GM18508 (cell line): ENCODE results near the gene RACGAP1.

Experiments used
- ATAC-seq: cut with Tn5 transposase; IDR thresholded peaks from one replicate; pipeline ENCODE4 v1.9.1; 2021; ENCODE audit warnings: moderate number of reproducible peaks; ENCODE audit not compliant: insufficient read depth, unreplicated experiment

Gene RACGAP1

DNA sequence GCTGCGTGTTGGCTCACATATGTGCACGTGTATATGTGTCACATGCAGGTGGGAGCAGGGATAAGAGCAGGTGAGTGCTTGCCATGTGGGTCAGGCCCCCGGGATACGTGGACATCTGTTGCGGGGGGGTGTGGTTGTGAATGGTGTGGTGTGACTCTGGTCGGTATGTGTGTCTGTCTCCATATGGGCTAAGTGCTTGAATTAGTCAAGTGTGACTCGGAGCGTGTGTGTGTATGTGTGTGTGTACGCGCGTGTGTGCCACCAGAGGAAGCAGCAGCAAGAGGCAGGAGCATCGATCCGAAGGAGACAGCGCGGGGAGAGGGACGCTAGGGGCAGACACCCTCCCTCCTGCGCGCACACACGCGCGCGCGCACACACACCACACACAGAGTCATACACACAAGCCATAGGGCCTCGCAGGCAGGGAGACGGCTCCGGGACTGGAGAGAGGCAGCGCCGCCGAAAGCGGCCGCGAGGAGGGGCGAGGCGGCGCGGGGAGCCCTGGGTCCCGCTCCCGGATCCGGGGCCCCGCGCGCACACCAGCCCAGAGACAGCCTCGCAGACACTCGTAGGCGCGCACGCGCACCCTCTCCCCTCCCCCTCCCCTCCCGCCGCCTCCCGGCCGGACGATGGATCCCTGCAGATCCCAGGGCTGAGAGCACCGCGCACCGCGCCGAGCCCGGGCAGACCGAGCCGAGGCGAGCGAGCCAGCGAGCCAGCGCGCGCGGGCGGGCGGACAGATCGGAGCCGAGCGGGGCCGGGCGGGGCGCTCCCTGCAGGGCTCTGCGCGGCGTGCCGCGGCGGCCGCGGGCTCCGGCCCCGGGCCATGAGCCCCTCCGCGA lies 31.9 kb upstream of the RACGAP1 start, which contains the start of gene ASIC1:
Gene ASIC1, plus strand, starts transcription at position 597 of the 842 bp plus-strand sequence. CDS start 1,171 bp downstream, outside the sequence.
- no peak for ATAC-seq

- ATAC-seq, result no peak
Observed at GRCh38 chr12:50056639-50056976, 31.3 kb upstream of the RACGAP1 start.

DNA sequence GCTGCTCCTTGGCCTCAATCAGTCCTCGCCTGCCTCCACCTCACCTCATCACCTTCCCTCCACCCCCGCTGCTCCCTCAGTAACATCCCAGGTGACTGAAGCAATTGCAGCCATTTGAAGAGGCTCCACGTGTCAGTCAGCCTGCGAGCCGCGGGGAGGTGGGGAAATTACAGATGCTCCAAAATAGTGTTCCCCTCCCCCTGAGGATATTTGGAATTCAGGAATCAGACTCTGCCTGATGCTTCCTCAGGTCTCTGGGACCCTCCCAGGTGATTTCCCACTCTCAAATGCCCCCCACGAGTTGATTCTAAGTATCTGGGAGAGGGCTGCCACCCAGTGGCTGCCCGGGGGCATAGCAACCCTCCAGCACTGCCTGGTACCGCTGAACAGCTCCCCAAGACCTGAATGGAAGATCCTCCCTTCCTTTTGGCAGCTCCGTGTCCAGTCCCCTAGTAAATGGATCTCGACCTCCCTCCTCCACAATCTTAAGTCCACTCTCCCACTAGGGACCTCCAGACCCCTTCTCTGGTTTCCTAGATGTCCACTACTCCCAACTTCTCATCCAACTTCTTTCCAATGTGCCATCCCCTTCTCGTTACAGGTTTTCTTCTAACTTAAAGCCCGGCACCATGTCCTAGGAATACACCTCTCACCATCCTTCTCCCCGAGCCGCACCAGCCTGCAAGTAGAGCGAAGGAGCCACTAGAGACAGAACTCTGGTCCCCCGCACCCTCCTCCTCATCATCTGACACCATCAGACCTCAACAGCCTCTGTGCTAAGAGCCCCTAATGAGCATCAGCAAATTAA lies 30.7 kb upstream of the RACGAP1 start:
- no peak for ATAC-seq

- no peak for ATAC-seq
Observed at GRCh38 chr12:50053583-50053982, 28.3 kb upstream of the RACGAP1 start.

- no peak for ATAC-seq
Observed at GRCh38 chr12:50052964-50053363, 27.7 kb upstream of the RACGAP1 start.

- ATAC-seq, result no peak
Observed at GRCh38 chr12:50052544-50052943, 27.2 kb upstream of the RACGAP1 start.

DNA sequence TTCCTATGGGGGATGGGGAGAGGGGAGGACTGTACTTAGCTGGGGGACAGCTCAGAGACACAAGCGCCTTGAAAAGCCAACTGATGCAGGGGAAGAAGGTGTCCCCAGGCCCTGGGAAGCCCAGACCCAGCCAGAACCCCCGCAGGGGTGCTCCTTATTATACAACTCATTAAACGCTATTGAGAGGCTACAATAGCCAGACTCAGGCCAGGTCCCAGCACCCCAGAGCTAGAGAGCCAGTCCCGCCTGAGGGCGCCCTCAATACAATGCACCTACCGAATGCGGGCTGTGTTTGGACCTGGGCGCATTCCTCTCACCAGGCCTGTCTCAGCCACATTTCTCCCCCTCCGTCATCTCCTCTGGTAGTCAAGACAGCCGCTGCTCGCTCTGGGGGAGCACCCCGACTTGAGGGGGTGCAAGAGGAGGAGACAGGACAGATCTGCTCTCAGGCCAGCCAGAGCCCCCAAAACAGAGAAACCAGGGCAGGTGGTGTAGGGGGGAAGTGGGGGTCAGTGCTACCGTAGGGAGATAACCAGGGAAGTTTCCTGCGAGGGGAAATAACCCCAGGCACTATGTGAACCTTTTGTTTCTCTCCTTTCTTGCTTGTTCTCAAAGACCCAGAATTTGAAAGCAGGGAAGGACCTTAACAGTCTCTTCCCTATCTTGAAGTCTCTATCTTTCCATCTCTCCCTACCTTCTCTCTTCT lies 26.0 kb upstream of the RACGAP1 start:
- no peak for ATAC-seq

DNA sequence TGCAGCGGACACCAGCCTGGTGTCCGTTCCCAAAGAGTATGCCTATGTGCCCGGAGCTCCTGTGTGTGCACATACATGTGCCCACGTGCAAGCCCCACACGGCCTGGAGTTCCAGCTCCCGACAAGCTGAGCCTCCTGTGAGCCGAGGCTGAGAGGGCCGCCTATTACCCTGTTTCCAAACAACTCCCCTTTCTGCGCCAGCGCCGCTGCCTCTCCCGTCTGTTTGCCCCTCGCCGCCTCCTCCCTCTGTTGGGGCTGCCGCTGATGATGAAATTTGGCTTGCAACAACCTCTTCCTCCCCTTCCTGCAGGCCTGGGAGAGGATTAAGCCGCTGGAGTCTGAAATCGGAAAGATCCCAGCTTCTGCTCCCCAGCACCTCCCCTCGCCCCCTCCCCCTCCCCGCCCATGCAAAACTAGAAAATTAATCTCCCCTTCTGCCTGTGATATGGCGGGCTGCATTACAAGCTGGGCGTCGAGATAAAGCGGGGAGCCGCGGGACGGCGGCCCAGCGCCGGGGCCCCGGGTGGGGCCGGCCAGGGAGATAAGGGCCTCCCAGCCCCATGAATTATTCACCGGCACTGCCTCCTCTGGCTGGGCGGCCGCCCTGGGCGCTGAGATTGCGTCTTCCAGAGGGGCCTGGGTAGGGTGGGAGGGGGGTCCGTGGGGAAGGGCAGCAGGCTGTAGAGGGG lies 25.3 kb upstream of the RACGAP1 start:
- no peak for ATAC-seq

- ATAC-seq, result no peak
Observed at GRCh38 chr12:50050119-50050385, 24.8 kb upstream of the RACGAP1 start.

DNA sequence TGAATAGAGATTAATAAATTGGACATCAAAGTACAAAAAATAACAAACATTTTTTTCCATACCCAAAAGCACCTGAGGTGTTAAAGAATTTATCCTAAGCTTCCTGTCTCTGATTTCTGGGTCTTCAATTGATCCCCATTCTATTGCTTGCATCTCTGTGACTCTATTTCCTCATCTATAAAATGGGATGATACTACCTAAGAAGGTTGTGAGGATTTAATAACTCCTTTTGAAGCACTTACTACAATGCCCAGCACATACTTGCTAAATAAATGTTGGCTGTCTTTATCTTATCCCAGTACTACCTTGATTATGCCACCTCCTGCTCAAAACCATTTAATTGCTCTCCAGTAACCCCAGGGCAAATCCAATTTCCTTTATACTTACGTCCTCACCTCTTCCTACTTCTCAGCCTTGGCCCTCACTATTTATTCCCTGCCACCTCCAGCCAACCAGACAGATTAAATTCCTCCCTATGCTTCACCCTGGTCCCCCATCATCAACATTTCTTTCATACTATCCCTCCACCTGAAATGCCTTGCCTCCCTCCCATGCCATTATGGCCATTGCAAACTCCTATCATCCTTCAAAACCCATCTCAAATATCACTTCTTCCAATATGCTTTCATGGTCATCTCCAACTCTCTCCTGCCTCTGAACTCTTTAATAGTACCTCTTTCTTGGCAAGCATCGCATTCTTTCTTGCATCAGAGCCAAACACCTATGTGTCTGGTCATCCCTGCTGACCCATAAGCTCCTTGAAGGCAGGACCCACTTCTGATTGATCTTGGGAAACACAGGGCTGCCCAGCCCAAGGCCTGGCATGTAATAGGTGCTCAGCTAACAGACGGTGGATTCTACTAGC lies 24.2 kb upstream of the RACGAP1 start:
- no peak for ATAC-seq

DNA sequence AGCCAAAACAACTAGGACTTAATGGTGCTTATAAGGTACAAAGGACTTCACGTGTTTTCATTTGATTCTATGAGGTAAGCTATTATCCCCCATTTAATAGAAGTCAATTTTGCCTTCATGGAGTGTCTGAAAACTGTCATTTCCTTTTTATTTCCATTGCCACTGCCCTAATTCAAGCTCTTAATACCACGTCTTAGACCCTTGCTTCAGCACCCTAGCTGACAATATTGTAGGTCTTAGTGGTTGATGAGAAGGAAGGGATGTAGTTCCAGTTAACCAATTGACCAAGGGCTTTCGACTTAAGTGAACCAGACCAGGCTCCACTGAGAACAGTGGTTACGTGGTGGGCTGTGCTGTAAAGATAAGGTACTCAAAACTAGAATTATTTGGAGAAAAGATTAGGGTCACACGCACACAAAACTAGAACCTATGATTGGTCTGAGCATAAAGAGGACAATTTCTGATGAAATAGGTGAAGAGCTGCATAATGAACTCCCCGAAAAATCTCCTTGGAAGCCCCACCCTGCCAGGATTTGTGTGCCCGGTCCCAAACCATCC lies 22.5 kb upstream of the RACGAP1 start:
- no peak for ATAC-seq

GRCh38 chr12:50043854-50044253 lies 18.6 kb upstream of the RACGAP1 start:
- no peak for ATAC-seq

DNA sequence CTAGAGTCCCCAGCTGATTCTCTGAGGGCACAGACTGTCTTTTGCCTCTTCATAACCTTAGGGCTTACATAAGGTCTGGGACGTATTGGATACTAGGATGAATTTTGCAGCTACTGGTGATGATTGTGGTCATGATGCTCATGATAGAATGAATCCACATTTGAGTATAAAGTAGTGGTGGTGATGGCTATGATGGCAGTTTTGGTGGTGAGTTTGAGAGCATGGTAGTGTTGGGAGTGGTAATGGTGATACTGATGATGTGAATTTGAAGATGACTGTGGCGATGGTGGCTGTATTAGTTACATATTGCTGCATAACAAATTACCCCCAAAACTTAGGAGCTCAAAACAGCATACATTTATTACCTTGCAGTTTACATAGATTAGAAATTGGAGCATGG lies 18.0 kb upstream of the RACGAP1 start:
- no peak for ATAC-seq

GRCh38 chr12:50042693-50043092 lies 17.4 kb upstream of the RACGAP1 start:
- ATAC-seq, result no peak

- no peak for ATAC-seq
Observed at GRCh38 chr12:50041962-50042361, 16.7 kb upstream of the RACGAP1 start.

DNA sequence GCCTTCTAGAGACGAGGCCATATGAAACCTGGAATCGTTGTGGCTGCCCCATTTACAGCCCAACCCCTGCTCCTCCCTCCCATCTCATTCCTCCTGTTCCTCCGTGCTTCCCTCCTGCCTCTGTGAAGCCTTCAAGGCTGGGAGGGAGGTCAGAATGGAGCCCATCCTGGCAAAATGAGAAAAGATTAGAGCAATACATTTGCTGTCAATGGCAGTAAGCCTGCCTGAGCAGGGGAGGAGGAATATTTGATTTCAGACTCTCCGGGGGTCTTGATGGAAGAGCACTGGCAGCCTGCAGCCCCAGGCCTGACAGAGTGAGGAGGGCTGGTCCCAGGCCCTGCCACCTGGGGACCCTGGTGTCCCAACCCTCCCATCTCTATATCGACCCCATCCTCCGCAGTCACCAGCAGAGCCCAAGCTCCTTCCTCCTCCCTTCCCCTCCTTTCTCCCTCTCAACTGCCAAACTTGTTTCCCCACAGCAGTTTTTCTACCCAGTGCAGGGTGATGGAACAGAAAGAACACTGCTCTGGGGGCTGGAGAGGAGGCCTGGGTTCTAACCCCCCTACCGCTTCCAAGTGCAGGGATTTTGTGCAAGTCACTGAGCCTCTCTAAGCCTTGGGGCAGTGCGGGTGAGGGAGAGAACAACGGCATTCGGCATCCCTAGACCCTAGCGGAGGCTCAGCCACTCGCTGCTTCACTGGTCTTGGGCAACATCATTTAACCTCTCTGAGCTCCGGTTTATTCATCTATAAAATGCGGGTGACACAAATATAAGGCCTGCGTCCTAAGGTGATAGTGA lies 16.0 kb upstream of the RACGAP1 start:
- no peak for ATAC-seq

DNA sequence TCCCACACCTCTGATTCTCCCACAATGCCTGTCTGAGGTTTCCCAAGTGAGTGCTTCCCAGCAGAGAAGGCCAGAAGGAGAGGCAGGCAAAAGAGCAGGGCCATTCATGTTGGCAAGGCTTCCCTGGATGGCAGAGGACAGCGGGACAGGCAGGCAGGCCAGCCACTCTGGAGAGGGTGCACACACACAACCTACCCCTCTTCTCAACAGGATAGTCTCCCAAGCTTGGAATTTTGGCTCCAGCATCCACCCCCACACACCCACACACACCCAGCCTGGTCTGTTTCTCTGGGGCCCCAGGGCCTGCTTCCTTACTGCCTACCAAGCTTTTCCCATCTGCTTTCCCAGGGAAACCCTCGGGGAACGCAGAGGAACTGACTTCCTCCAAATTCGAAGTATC lies 15.4 kb upstream of the RACGAP1 start:
- ATAC-seq, result no peak

- no peak for ATAC-seq
Observed at GRCh38 chr12:50039151-50039835, 14.0 kb upstream of the RACGAP1 start.
